Neural progenitor cell (in vitro differentiated cells): ENCODE measurements around the gene NGLY1. TPM values are rescaled to one million over a fixed set of nuclear protein-coding genes. Genes with fewer than 3 reads are reported as not detected.

Source experiments
- DNase-seq: peaks from one replicate; pipeline ENCODE4 v3.0.0-alpha.2; 2016; ENCODE audit warnings: low spot score
- H2AFZ ChIP-seq: fragments of 200-600 bp; sonication (generic); replicated peaks from 2 replicates; pipeline ENCODE4 v1.6.1; 2016; ENCODE audit warnings: antibody characterized with exemption
- H3F3A ChIP-seq: fragments of 200-600 bp; sonication (generic); 2 replicates; pipeline ENCODE4 v1.6.1; 2016; ENCODE audit warnings: antibody characterized with exemption, low read depth
- H3K27ac ChIP-seq: fragments of 200-600 bp; sonication (generic); 2 replicates; pipeline ENCODE4 v1.5.1; 2016; ENCODE audit warnings: mild to moderate bottlenecking
- H3K27me3 ChIP-seq: fragments of 200-600 bp; sonication (generic); 2 replicates; pipeline ENCODE4 v1.6.1; 2016; ENCODE audit warnings: mild to moderate bottlenecking, moderate library complexity
- H3K36me3 ChIP-seq: fragments of 200-600 bp; sonication (generic); 2 replicates; pipeline ENCODE4 v1.5.1; 2016
- H3K4me1 ChIP-seq: fragments of 200-600 bp; sonication (generic); 2 replicates; pipeline ENCODE4 v1.6.1; 2016; ENCODE audit warnings: mixed run types
- H3K4me2 ChIP-seq: fragments of 200-600 bp; sonication (generic); 2 replicates; pipeline ENCODE4 v1.6.1; 2016
- H3K4me3 ChIP-seq: fragments of 200-600 bp; sonication (generic); 2 replicates; pipeline ENCODE4 v1.5.1; 2016
- H3K79me2 ChIP-seq: fragments of 200-600 bp; sonication (generic); 2 replicates; pipeline ENCODE4 v1.6.1; 2016; ENCODE audit warnings: low read depth
- H3K9ac ChIP-seq: fragments of 200-600 bp; sonication (generic); 2 replicates; pipeline ENCODE4 v1.6.1; 2016
- H3K9me3 ChIP-seq: fragments of 200-600 bp; sonication (generic); 2 replicates; pipeline ENCODE4 v1.5.1; 2016; ENCODE audit warnings: low read depth
- H4K20me1 ChIP-seq: fragments of 200-600 bp; sonication (generic); 2 replicates; pipeline ENCODE4 v1.6.1; 2016; ENCODE audit warnings: low read depth
- H3K27ac Mint-ChIP-seq: 3 replicates; pipeline ENCODE4 v1.8.0; 2021; ENCODE audit warnings: mixed read lengths
- H3K27me3 Mint-ChIP-seq: 2 replicates; pipeline ENCODE4 v1.8.0; 2022; ENCODE audit warnings: low read depth, mild to moderate bottlenecking, inconsistent platforms, moderate library complexity, mixed read lengths; ENCODE audit not compliant: insufficient read depth
- H3K36me3 Mint-ChIP-seq: 3 replicates; pipeline ENCODE4 v1.8.0; 2021; ENCODE audit warnings: mixed read lengths
- H3K4me1 Mint-ChIP-seq: 3 replicates; pipeline ENCODE4 v1.8.0; 2021; ENCODE audit warnings: mixed read lengths
- H3K4me3 Mint-ChIP-seq: 3 replicates; pipeline ENCODE4 v1.8.0; 2021; ENCODE audit warnings: mild to moderate bottlenecking, moderate library complexity, mixed read lengths
- H3K9me3 Mint-ChIP-seq: 3 replicates; pipeline ENCODE4 v1.8.0; 2020; ENCODE audit warnings: mixed read lengths
- EZH2 ChIP-seq: fragments of 200-600 bp; sonication (generic); IDR thresholded peaks from 2 replicates; pipeline ENCODE4 v1.6.1; 2017; ENCODE audit warnings: antibody characterized with exemption, mild to moderate bottlenecking, moderate library complexity
- EZH2phosphoT487 ChIP-seq: fragments of 200-600 bp; sonication (generic); IDR thresholded peaks from 2 replicates; pipeline ENCODE4 v1.6.1; 2017; ENCODE audit warnings: antibody characterized with exemption
- total RNA-seq: library from RNA; depleted of rRNA; stranded (reverse); fragments of >200 nt; gene quantifications from 2 replicates; pipeline ENCODE4 v1.2.3, GENCODE V29; 2015; ENCODE audit warnings: low replicate concordance
- TF ChIP-seq, protein P1 (sequence below): fragments of 200-600 bp; sonication (generic); IDR thresholded peaks from 2 replicates; pipeline ENCODE4 v1.5.1; 2017; ENCODE audit warnings: antibody characterized with exemption, mild to moderate bottlenecking

NGLY1 gene
- total RNA-seq, 1 donor from 2014 or later: 45.0 TPM

DNA sequence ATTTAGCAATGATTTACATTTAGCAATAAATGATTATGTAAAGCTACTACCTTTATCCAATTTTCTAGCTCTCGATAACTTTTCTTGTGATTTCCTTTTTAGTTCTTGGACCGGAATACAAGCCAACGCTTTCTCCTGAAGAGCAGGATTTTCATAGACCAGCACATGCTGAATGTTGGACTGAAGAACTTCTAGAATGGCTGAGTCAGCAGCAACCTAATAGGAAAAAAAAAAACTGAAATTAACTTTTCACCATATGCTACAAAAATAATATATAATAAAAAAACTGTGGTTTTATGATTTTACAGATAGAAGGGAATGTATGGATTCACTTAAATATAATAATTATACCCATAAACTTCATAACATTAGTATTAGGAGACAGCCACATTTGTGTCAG, 32.2 kb downstream of the NGLY1 start:
- no peaks in the 10 kb centered on the region for H3K9me3 Mint-ChIP-seq
- H3K27ac Mint-ChIP-seq: no peak overlapping the region

DNA sequence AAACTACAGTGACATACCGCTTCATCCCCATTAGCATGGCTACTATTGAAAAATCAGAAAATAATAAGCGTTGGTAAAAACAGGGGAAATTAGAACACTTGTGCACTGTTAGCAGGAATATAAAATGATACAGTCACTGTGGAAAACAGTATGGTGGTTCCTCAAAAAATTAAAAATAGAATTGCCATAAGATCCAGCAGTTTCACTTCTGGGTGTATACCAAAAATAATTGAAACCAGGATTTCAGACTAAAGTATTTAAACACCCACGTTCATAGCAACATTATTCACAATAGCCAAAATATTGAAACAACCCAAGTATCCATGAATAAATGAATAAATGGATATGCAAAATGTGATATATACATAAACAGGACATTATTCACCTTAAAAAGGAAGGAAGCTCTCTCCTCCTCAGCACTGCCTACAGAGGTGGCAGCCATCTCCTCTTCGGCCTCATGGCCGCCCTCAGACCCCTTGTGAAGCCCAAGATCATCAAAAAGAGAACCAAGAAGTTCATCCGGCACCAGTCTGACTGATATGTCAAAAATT, 34.1 kb downstream of the NGLY1 start:
- no peak overlapping the region for H3K27ac ChIP-seq
- no peaks in the 10 kb centered on the region for H3K27me3 ChIP-seq
- Mint-ChIP-seq H3K4me3 (no peak overlapping the region), H3K9me3 (no peaks in the 10 kb centered on the region), H3K27me3 (no peaks in the 10 kb centered on the region), H3K27ac (no peak overlapping the region), H3K4me1 (peaks cover 6% of the 10 kb centered on the region), H3K36me3 (peaks cover 28% of the 10 kb centered on the region)
- no peaks in the 10 kb centered on the region for H3K9me3 ChIP-seq
- no peak for TF ChIP-seq EZH2phosphoT487
- TF ChIP-seq, protein P1, sequence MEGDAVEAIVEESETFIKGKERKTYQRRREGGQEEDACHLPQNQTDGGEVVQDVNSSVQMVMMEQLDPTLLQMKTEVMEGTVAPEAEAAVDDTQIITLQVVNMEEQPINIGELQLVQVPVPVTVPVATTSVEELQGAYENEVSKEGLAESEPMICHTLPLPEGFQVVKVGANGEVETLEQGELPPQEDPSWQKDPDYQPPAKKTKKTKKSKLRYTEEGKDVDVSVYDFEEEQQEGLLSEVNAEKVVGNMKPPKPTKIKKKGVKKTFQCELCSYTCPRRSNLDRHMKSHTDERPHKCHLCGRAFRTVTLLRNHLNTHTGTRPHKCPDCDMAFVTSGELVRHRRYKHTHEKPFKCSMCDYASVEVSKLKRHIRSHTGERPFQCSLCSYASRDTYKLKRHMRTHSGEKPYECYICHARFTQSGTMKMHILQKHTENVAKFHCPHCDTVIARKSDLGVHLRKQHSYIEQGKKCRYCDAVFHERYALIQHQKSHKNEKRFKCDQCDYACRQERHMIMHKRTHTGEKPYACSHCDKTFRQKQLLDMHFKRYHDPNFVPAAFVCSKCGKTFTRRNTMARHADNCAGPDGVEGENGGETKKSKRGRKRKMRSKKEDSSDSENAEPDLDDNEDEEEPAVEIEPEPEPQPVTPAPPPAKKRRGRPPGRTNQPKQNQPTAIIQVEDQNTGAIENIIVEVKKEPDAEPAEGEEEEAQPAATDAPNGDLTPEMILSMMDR: no peak
- peaks cover 25% of the 10 kb centered on the region for H3K4me1 ChIP-seq
- H4K20me1 ChIP-seq: no peaks in the 10 kb centered on the region
- no peak overlapping the region for H3K4me3 ChIP-seq
- no peak for DNase-seq
- no peaks in the 10 kb centered on the region for H3K36me3 ChIP-seq
- H3F3A ChIP-seq: peaks cover 13% of the 10 kb centered on the region
- H3K9ac ChIP-seq: no peak overlapping the region
- no peak overlapping the region for H3K4me2 ChIP-seq
- no peak overlapping the region for H2AFZ ChIP-seq
- H3K79me2 ChIP-seq: no peaks in the 10 kb centered on the region

More for the DNA sequence above, 32.2 kb downstream of the NGLY1 start:
- Histone ChIP-seq H3K79me2 (no peaks in the 10 kb centered on the region), H3K4me3 (no peak overlapping the region), H3K36me3 (no peaks in the 10 kb centered on the region), H3K9ac (no peak overlapping the region), H4K20me1 (no peaks in the 10 kb centered on the region), H3K27ac (no peak overlapping the region), H3K4me1 (peaks cover 25% of the 10 kb centered on the region), H3K4me2 (no peak overlapping the region), H3K27me3 (no peaks in the 10 kb centered on the region), H3K9me3 (no peaks in the 10 kb centered on the region), H3F3A (peaks cover 13% of the 10 kb centered on the region), H2AFZ (no peak overlapping the region)
- H3K4me3 Mint-ChIP-seq: no peak overlapping the region
- H3K27me3 Mint-ChIP-seq: no peaks in the 10 kb centered on the region
- peaks cover 6% of the 10 kb centered on the region for H3K4me1 Mint-ChIP-seq
- H3K36me3 Mint-ChIP-seq: peaks cover 26% of the 10 kb centered on the region
- DNase-seq: no peak
- TF ChIP-seq EZH2phosphoT487: no peak
- TF ChIP-seq EZH2: no peak
- TF ChIP-seq, protein P1: no peak

DNA sequence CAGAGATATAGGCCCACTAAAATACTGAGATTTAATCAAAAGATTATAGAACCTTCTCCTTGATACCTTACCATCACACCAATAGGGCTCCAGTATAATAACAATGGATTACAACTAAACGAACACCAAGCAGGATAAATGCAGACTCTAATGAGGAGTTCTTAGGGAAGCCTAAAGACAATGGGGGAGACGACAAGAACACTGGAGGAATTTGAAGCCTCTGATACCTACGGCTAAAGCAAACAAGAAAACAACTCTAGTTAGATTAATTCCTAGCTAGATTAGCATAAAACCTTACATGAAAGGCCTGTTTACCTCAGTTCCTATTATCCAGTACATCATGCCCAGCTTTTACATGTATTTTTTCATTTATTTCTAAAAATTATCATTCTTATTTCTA, 35.1 kb downstream of the NGLY1 start:
- no peaks in the 10 kb centered on the region for H3K9me3 ChIP-seq
- Mint-ChIP-seq H3K9me3 (no peaks in the 10 kb centered on the region), H3K27ac (no peak overlapping the region), H3K27me3 (no peaks in the 10 kb centered on the region), H3K36me3 (peaks cover 31% of the 10 kb centered on the region), H3K4me3 (no peak overlapping the region), H3K4me1 (peaks cover 6% of the 10 kb centered on the region)
- H3K27me3 ChIP-seq: no peaks in the 10 kb centered on the region
- no peaks in the 10 kb centered on the region for H3K36me3 ChIP-seq
- TF ChIP-seq EZH2phosphoT487 (no peak), EZH2 (no peak)
- TF ChIP-seq, protein P1: no peak
- H3K4me1 ChIP-seq: peaks cover 25% of the 10 kb centered on the region
- H3K4me2 ChIP-seq: peak overlapping the region; percentile 33
- H2AFZ ChIP-seq: no peak overlapping the region
- H3F3A ChIP-seq: peaks cover 13% of the 10 kb centered on the region
- no peaks in the 10 kb centered on the region for H4K20me1 ChIP-seq
- H3K27ac ChIP-seq: no peak overlapping the region
- H3K4me3 ChIP-seq: no peak overlapping the region
- no peaks in the 10 kb centered on the region for H3K79me2 ChIP-seq
- no peak overlapping the region for H3K9ac ChIP-seq
- peak; percentile 67 for DNase-seq
